GM21786 (cell line): Measurements from ENCODE around the gene NAPB.
"Not testable (repeated sequence)": the region's sequence is repeated elsewhere in the genome, so short reads cannot be mapped to it uniquely, and the experiment has no call there.

ENCODE experiments used
- ATAC-seq: cut with Tn5 transposase; IDR thresholded peaks from one replicate; pipeline ENCODE4 v1.9.1; 2021; ENCODE audit not compliant: unreplicated experiment

NAPB gene

GRCh38 chr20:23349338-23350195 is 71.7 kb downstream of the NAPB start:
- ATAC-seq: peak; percentile 25

- ATAC-seq: not testable (repeated sequence)
These were observed 72.8 kb downstream of the NAPB start for GRCh38 chr20:23348510-23348909.

GRCh38 chr20:23347791-23348190 is 73.5 kb downstream of the NAPB start:
- no peak for ATAC-seq

- ATAC-seq: no peak
These were observed 75.3 kb downstream of the NAPB start for GRCh38 chr20:23346002-23346401.

GRCh38 chr20:23344336-23344735 is 77.0 kb downstream of the NAPB start:
- no peak for ATAC-seq

DNA sequence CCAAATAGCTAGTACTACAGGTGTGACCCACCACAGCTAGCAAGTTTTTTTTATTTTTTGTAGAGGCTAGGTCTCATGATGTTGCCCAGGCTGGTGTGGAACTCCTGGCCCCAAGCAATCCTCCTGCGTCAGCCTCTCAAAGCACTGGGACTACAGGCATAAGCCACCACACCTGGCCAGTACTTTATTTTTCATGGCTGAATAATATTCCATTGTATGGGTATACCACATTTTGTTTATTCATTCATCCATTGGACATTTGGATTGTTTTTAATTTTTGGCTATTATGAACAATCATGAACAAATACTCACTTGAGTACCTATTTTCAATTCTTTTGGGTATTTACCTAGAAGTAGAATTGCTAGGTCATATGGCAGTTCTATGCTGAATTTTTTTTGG is 77.7 kb downstream of the NAPB start:
- no peak for ATAC-seq

DNA sequence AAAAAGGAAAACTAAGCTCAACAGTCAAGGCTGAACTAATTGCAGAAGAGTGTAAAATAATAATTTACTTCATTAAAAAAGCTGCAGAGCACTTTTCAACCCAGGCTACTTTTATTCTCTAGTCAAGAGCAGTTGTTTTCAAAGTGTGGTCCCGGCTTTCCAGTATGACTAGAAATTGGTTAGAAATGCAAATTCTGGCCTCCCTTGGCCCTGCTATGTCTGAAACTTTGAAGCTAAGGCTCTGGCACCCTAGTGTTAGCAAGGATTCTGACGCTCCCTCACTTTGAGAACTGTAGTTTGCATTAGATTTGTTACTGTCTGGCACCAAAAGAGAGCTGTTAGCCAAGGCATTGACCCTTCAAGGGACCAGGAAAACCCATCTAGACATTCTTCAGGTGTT is 80.2 kb downstream of the NAPB start:
- no peak for ATAC-seq

- no peak for ATAC-seq
These were observed 80.8 kb downstream of the NAPB start for GRCh38 chr20:23340524-23340923.

- no peak for ATAC-seq
These were observed 81.3 kb downstream of the NAPB start for GRCh38 chr20:23339986-23340385.

DNA sequence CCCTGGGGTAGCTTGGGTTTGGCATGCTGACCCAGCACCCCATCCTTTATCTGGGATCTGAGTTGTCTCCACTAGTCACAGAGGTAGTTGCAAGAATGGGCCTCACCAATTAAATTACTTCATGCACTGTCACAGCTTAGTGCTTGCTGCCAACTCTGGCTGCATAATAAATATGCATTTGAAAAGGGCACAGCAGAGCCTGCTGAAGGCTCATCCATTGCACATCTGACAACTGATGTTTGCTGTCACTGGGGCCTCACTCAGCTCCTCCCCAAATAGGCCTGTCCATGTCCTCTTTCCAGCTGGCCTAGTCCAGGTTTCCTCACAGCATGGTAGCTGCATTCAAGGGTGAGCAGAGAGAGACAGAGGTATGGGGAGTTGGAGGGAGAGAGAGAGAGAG is 84.0 kb downstream of the NAPB start:
- ATAC-seq: no peak

GRCh38 chr20:23336476-23336875 is 84.8 kb downstream of the NAPB start:
- ATAC-seq: no peak

- no peak for ATAC-seq
These were observed 85.8 kb downstream of the NAPB start for GRCh38 chr20:23335521-23335920.

GRCh38 chr20:23334111-23334510 is 87.2 kb downstream of the NAPB start:
- no peak for ATAC-seq

DNA sequence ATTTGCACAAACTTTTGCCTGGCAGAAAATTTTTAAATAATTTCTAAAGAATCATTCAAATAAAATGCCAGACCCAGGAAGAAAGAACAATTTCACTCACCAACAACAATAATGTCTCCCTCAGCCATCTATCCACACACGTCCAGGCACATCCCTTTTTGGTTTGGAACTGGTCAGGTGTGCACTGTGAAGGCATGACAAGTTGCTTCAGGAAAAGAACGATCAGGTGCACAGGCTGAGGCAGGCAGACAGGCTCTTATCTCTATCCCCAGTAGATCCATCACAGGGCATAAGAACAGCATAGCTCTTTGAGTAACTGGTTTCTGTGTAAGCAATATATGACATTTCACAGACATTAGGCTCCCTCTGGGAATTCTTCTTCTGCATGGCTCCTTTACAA is 88.8 kb downstream of the NAPB start:
- ATAC-seq: no peak

DNA sequence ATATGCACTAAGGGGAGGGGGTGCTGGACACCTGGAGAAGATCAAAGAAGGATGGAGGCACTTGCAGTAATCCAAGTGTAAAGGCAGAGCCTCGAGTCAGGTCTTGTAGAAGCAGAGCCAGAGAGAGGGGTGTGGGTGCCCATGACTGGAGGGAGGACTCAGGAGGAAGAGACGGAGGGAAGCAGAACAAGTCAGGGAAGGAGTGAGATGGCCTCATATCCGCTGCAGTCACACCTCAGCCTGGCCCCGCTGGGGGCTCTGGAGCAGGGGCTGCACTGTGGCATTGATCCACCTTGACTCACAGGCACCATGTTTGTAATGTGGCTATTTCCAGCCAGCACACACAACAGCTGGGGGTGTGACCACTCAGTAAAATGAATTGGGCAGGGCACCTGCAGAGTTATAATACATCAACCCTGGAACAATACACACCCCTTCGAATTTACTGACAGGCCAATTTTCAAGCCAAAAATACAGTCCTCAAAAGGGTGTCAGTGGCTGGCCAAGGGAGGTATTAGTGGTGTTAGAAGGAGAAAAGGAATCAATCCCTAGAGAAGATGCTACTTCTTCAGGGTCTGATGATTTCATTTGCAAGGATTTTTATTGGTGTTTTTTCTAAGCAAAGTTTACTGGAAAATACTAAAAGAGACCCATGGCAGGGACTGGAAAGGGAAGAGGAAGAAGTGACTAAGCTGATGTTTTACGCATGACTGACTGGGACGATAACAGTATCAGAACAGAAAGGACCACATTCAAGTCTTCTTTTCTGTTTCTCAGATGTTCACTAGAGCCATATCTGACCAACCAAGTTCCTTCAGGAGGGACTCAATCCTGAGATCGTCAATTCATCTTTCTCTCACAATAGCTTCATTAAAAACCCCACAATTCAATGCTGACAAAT is 89.6 kb downstream of the NAPB start:
- no peak for ATAC-seq

DNA sequence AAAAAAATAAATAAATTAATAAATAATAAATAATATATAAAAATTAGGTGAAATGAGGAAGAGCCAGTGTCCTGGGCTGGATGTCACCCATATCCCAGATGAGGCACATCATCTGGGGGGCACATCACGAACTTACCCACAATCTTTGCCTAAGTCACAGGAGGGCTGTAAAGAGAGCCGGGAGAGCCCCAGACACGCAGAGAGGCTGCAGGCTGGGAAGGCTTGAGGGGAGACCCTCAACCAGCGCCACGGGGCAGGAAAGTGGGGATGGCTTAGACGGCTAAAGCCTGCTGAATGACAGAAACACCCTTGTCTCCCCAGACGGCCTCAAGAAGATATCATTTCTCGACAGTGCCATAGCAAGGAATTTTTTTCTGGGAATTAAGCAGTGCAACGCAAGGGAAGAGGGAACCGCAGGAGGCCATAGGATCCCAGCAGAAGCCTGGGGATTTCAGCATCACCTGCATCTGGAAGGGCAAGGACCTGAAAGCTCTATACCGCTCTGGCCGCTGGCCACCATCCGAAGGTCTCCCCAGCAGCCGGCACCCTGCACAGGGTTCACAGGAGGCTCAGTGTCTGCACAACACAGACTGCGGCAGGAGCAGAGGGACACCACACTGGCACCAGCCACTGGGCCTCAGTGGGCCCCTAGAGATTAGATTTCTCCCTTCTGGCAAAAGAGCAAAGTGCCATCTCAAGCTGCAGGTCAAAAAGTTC is 93.5 kb downstream of the NAPB start:
- no peak for ATAC-seq

- no peak for ATAC-seq
These were observed 94.5 kb downstream of the NAPB start for GRCh38 chr20:23326774-23327173.

- ATAC-seq: no peak
These were observed 96.2 kb downstream of the NAPB start for GRCh38 chr20:23325107-23325506.
